GM23248 (cell line): Measurements from ENCODE around the gene MAP3K10. TPM values are rescaled to one million over a fixed set of nuclear protein-coding genes. Genes with fewer than 3 reads are reported as not detected.
A peak's percentile ranks its signal among the peaks of the same experiment; 100 is the strongest.
"Not testable (repeated sequence)": the region's sequence is repeated elsewhere in the genome, so short reads cannot be mapped to it uniquely, and the experiment has no call there.

Experiments used
- DNase-seq: peaks from one replicate; pipeline ENCODE4 v3.0.0-alpha.2; 2015
- H2AFZ ChIP-seq: fragments of 200-600 bp; sonication (generic); 2 replicates; pipeline ENCODE4 v1.6.1; 2016; ENCODE audit warnings: antibody characterized with exemption
- H3F3A ChIP-seq: fragments of 200-600 bp; sonication (generic); 2 replicates; pipeline ENCODE4 v1.6.1; 2016; ENCODE audit warnings: mild to moderate bottlenecking, antibody characterized with exemption, mixed run types; ENCODE audit not compliant: insufficient read depth
- H3K27ac ChIP-seq: fragments of 200-600 bp; sonication (generic); 2 replicates; pipeline ENCODE4 v1.5.1; 2016; ENCODE audit warnings: mild to moderate bottlenecking
- H3K27me3 ChIP-seq: fragments of 200-600 bp; sonication (generic); replicated peaks from 2 replicates; pipeline ENCODE4 v1.6.1; 2016; ENCODE audit warnings: mild to moderate bottlenecking; ENCODE audit not compliant: insufficient read depth
- H3K36me3 ChIP-seq: fragments of 200-600 bp; sonication (generic); 2 replicates; pipeline ENCODE4 v1.6.1; 2016; ENCODE audit warnings: low read depth, mild to moderate bottlenecking
- H3K4me1 ChIP-seq: fragments of 200-600 bp; sonication (generic); 2 replicates; pipeline ENCODE4 v1.6.1; 2016; ENCODE audit warnings: mild to moderate bottlenecking; ENCODE audit not compliant: insufficient read depth
- H3K4me2 ChIP-seq: fragments of 200-600 bp; sonication (generic); one replicate; pipeline ENCODE4 v1.6.1; 2016; ENCODE audit warnings: mild to moderate bottlenecking; ENCODE audit not compliant: unreplicated experiment
- H3K4me3 ChIP-seq: fragments of 200-600 bp; sonication (generic); 2 replicates; pipeline ENCODE4 v1.5.1; 2016; ENCODE audit warnings: mild to moderate bottlenecking
- H3K79me2 ChIP-seq: fragments of 200-600 bp; sonication (generic); 2 replicates; pipeline ENCODE4 v1.6.1; 2016; ENCODE audit warnings: mild to moderate bottlenecking; ENCODE audit not compliant: insufficient read depth
- H3K9ac ChIP-seq: fragments of 200-600 bp; sonication (generic); 2 replicates; pipeline ENCODE4 v1.6.1; 2016; ENCODE audit warnings: mild to moderate bottlenecking
- H3K9me2 ChIP-seq: fragments of 200-600 bp; sonication (generic); 2 replicates; pipeline ENCODE4 v1.6.1; 2016; ENCODE audit warnings: mixed run types, mild to moderate bottlenecking, moderate library complexity; ENCODE audit not compliant: insufficient read depth
- H3K9me3 ChIP-seq: fragments of 200-600 bp; sonication (generic); one replicate; pipeline ENCODE4 v1.6.1; 2017; ENCODE audit warnings: low read depth
- H4K20me1 ChIP-seq: fragments of 200-600 bp; sonication (generic); 2 replicates; pipeline ENCODE4 v1.6.0; 2016; ENCODE audit not compliant: insufficient read depth
- EZH2 ChIP-seq: fragments of 200-600 bp; sonication (generic); IDR thresholded peaks from 2 replicates; pipeline ENCODE4 v1.6.1; 2018; ENCODE audit warnings: antibody characterized with exemption, mild to moderate bottlenecking; ENCODE audit not compliant: insufficient read depth, poor library complexity, severe bottlenecking
- EZH2phosphoT487 ChIP-seq: fragments of 200-600 bp; sonication (generic); IDR thresholded peaks from 2 replicates; pipeline ENCODE4 v1.6.1; 2018; ENCODE audit warnings: antibody characterized with exemption, moderate library complexity, mild to moderate bottlenecking, low read depth; ENCODE audit not compliant: insufficient read depth
- WGBS, 2 experiments: methylation state at CpG; one replicate each; pipeline ENCODE4 v1.1.6; 2015 to 2017; ENCODE audit warnings: low lambda C conversion rate in 2 of 2, low coverage in 1 of 2; ENCODE audit errors: missing lambda C conversion rate in 2 of 2; 5-methylcytosine and 5-hydroxymethylcytosine counted together
- in situ Hi-C: fragments of 300-500 bp; cut with MboI; formaldehyde crosslinking; loops from 2 replicates; pipeline ENCODE4 v1.15.0; 2020
- polyA plus RNA-seq: library from polyadenylated mRNA; unstranded; fragments of >200 nt; fragmentation: Nextera tagmentation; extraction: Ambion mirVana; gene quantifications from 2 replicates; pipeline ENCODE4 v1.2.1, GENCODE V29; 2016
- total RNA-seq: library from RNA; depleted of rRNA; stranded (reverse); fragments of >200 nt; shearing (Covaris generic); gene quantifications from 2 replicates; pipeline ENCODE4 v1.2.3, GENCODE V29; 2014

Gene MAP3K10
- total and polyA plus RNA-seq, 2 experiments from 2014 or later = 1.8 to 13.1 TPM

- WGBS, 2 experiments = 73 to 74% methylated on average over 5 of the region's 5 CpGs
- no peak for DNase-seq
- Histone ChIP-seq H3K4me1 (peaks cover 14% of the 10 kb centered on the region), H3K27me3 (no peaks in the 10 kb centered on the region), H3K27ac (no peak overlapping the region), H2AFZ (no peak overlapping the region), H3K36me3 (no peaks in the 10 kb centered on the region), H3K4me3 (no peak overlapping the region), H3K4me2 (no peak overlapping the region), H3K79me2 (no peaks in the 10 kb centered on the region), H3K9me2 (no peaks in the 10 kb centered on the region), H3K9me3 (no peaks in the 10 kb centered on the region), H3K9ac (no peak overlapping the region), H3F3A (peaks cover 24% of the 10 kb centered on the region), H4K20me1 (no peaks in the 10 kb centered on the region)
- TF ChIP-seq EZH2phosphoT487 = no peak
- no peak for TF ChIP-seq EZH2
- in situ Hi-C loops = loop anchor here (5.0 kb wide), 1 partner anchor 77 kb away; no protein-coding TSS in a partner anchor
These were observed 46.1 kb upstream of the MAP3K10 start for GRCh38 chr19:40144947-40145748.

DNA sequence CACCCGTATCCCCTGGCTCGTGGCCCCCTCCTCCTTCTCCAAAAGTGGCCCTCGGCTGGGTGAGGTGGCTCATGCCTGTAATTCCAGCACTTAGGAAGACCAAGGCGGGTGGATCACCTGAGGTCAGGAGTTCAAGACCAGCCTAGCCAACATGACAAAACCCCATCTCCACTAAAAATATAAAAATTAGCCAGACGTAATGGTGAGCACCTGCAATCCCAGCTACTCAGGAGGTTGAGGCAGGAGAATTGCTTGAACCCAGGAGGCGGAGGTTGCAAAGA is 45.5 kb upstream of the MAP3K10 start:
- H3K36me3 ChIP-seq, H3K4me3 ChIP-seq, H3K79me2 ChIP-seq, H4K20me1 ChIP-seq, H3K9me2 ChIP-seq, H3K4me2 ChIP-seq, in situ Hi-C loops, H3K27me3 ChIP-seq, H2AFZ ChIP-seq, DNase-seq, H3K27ac ChIP-seq, H3K9me3 ChIP-seq, H3K9ac ChIP-seq: not testable (repeated sequence)
- H3K4me1 ChIP-seq = peaks cover 14% of the 10 kb centered on the region
- peaks cover 24% of the 10 kb centered on the region for H3F3A ChIP-seq
- 75 to 76% methylated on average over 6 of the region's 6 CpGs for WGBS, 2 experiments

- H3K27me3 ChIP-seq = no peaks in the 10 kb centered on the region
- no peaks in the 10 kb centered on the region for H4K20me1 ChIP-seq
- in situ Hi-C loops = no loop called here
- no peaks in the 10 kb centered on the region for H3K9me3 ChIP-seq
- H3K4me3 ChIP-seq = peak overlapping the region; percentile 77
- no peaks in the 10 kb centered on the region for H3K79me2 ChIP-seq
- no peak for DNase-seq
- H3K4me1 ChIP-seq = peaks cover 14% of the 10 kb centered on the region
- no peaks in the 10 kb centered on the region for H3K9me2 ChIP-seq
- no peaks in the 10 kb centered on the region for H3K36me3 ChIP-seq
- peak overlapping the region; percentile 93 for H2AFZ ChIP-seq
- WGBS, 2 experiments = 47 to 63% methylated on average over 2 of the region's 2 CpGs
- H3K27ac ChIP-seq = peak overlapping the region; percentile 85
- no peak for TF ChIP-seq EZH2
- no peak for TF ChIP-seq EZH2phosphoT487
- H3K9ac ChIP-seq = peak overlapping the region; percentile 81; the same call in 1 of the 2 replicates
- H3K4me2 ChIP-seq = peak overlapping the region; percentile 87
- peaks cover 24% of the 10 kb centered on the region for H3F3A ChIP-seq
These were observed 43.9 kb upstream of the MAP3K10 start for GRCh38 chr19:40147338-40147692.

DNA sequence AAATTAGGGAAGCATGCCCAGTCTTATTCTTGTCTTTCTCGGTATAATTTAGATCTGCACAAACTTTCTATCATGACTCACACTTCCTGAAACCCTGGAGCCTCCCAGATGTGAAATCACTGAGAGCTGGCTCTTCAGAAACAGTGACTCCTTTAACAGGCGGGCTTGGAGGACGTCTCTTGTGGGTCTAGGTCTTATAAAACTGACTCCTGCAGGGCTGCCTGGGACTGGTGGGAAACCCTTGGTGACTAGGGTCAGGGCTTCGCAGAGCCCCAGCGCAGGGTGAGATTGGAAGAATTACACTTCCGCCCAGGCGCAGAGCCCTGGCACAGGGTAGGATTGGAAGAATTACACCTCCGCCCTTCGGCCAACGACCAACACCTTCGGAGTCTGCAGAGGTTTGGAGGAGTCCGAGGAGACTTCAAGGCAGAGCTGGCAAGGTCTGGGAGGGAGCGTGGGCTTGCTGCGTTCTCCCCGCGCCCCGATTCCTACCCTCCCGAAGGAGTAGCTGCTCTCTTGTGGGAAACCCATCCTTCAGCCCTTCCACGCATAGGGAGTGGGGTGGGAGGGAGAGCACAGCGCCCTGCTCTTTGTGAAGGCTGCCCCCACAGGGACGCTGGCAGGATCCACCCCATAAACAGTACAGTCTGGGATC is 43.4 kb upstream of the MAP3K10 start:
- Histone ChIP-seq H3K9ac (peak overlapping the region; percentile 81), H3K4me1 (peaks cover 14% of the 10 kb centered on the region), H3K4me2 (peak overlapping the region; percentile 87), H4K20me1 (no peaks in the 10 kb centered on the region), H3K27me3 (no peaks in the 10 kb centered on the region), H3K36me3 (no peaks in the 10 kb centered on the region), H3F3A (peaks cover 24% of the 10 kb centered on the region), H2AFZ (peak overlapping the region; percentile 93), H3K79me2 (no peaks in the 10 kb centered on the region), H3K4me3 (peak overlapping the region; percentile 77), H3K27ac (peak overlapping the region; percentile 85), H3K9me3 (no peaks in the 10 kb centered on the region), H3K9me2 (no peaks in the 10 kb centered on the region)
- TF ChIP-seq EZH2phosphoT487 = no peak
- no peak for TF ChIP-seq EZH2
- peak; percentile 89 for DNase-seq
- WGBS, 2 experiments = 1 to 4% methylated on average over 16 to 21 of the region's 21 CpGs
- in situ Hi-C loops = no loop called here
